ENCODE data around the gene TJAP1. TPM values are rescaled to one million over a fixed set of nuclear protein-coding genes. Genes with fewer than 3 reads are reported as not detected.
A peak's percentile ranks its signal among the peaks of the same experiment; 100 is the strongest.
"Not testable (repeated sequence)": the region's sequence is repeated elsewhere in the genome, so short reads cannot be mapped to it uniquely, and the experiment has no call there.

TJAP1 gene
- total RNA-seq, 1 experiment from 2014 or later = 20.4 TPM

GRCh38 chr6:43481075-43481474 is 3.7 kb downstream of the TJAP1 start:
- DNase-seq (ENCODE audit: low spot score) = no peak

GRCh38 chr6:43481591-43482236 is 4.3 kb downstream of the TJAP1 start:
- DNase-seq (ENCODE audit: low spot score) = no peak

GRCh38 chr6:43488667-43489276 is 11.4 kb downstream of the TJAP1 start:
- DNase-seq (ENCODE audit: low spot score) = no peak

GRCh38 chr6:43489277-43490072 is 12.1 kb downstream of the TJAP1 start:
- no peak for DNase-seq (ENCODE audit: low spot score)

- no peak for DNase-seq (ENCODE audit: low spot score)
These were observed 13.2 kb downstream of the TJAP1 start for GRCh38 chr6:43490523-43490939.

GRCh38 chr6:43491750-43492661 is 14.6 kb downstream of the TJAP1 start:
- peak; percentile 60 for DNase-seq (ENCODE audit: low spot score)

GRCh38 chr6:43492673-43493072 is 15.3 kb downstream of the TJAP1 start:
- DNase-seq (ENCODE audit: low spot score) = no peak

- no peak for DNase-seq (ENCODE audit: low spot score)
These were observed 15.9 kb downstream of the TJAP1 start for GRCh38 chr6:43493230-43493629.

- no peak for DNase-seq (ENCODE audit: low spot score)
These were observed 16.5 kb downstream of the TJAP1 start for GRCh38 chr6:43493833-43494232.

- no peak for DNase-seq (ENCODE audit: low spot score)
These were observed 17.0 kb downstream of the TJAP1 start for GRCh38 chr6:43494321-43494720.

GRCh38 chr6:43494766-43495165 is 17.4 kb downstream of the TJAP1 start:
- no peak for DNase-seq (ENCODE audit: low spot score)

GRCh38 chr6:43495409-43495941 is 18.1 kb downstream of the TJAP1 start:
- peak; percentile 54 for DNase-seq (ENCODE audit: low spot score)

- DNase-seq (ENCODE audit: low spot score) = peak; percentile 58
These were observed 19.2 kb downstream of the TJAP1 start for GRCh38 chr6:43496370-43497128.

- no peak for DNase-seq (ENCODE audit: low spot score)
These were observed 19.7 kb downstream of the TJAP1 start for GRCh38 chr6:43497129-43497396.

GRCh38 chr6:43497689-43498088 is 20.3 kb downstream of the TJAP1 start:
- DNase-seq (ENCODE audit: low spot score) = no peak

- not testable (repeated sequence) for DNase-seq (ENCODE audit: low spot score)
These were observed 20.9 kb downstream of the TJAP1 start for GRCh38 chr6:43498291-43498690.

GRCh38 chr6:43499028-43499815 is 21.9 kb downstream of the TJAP1 start:
- no peak for DNase-seq (ENCODE audit: low spot score)

- DNase-seq (ENCODE audit: low spot score) = no peak
These were observed 23.6 kb downstream of the TJAP1 start for GRCh38 chr6:43500921-43501320.

GRCh38 chr6:43502666-43503065 is 25.3 kb downstream of the TJAP1 start:
- DNase-seq (ENCODE audit: low spot score) = no peak

GRCh38 chr6:43503443-43503842 is 26.1 kb downstream of the TJAP1 start:
- no peak for DNase-seq (ENCODE audit: low spot score)

All from HT-29 (cell line).